Dedifferentiated amniotic fluid mesenchymal stem cell (primary cell): ENCODE measurements around the gene TMEM161B.
"Not testable (repeated sequence)": the region's sequence is repeated elsewhere in the genome, so short reads cannot be mapped to it uniquely, and the experiment has no call there.

ENCODE experiments used
- DNase-seq: peaks from one replicate; pipeline ENCODE4 v3.0.0-alpha.2; 2016; ENCODE audit errors: extremely low spot score

Gene TMEM161B

DNA sequence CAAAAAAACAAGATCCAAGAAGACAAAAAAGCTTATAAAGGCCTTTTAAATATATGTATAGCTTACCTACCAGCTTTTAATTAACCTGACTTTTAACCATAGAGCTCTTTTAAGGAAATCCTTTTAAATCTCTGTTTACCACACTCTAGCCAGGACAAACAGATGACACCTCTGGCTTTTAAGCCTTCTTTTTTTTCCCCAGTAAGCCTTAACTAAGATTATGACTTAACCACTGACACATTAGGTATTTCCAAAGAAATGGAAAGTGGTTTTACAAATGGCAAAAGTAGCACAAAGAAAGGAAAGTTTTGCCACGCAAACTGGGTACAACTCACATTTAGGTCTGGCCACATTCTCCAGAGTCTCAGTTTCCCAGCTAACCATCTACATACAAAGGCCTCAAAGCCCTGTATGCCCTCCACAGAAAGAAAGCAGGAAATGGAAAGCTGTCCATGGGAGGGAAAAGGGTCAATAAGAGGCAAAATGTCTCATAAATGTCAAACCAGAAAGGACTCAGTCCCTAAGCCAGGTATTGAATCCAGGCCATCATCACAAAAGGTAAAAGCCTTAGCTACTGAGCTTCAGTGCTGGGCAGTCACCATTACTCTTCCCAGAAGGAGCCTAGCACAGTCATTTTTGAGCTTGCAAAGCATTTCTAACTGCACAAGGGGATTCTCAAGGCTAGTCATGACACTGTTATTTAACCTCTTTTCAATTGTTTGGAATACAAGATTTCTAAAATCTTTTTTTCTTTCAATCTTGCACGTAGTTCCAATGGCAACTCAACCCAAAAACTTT is 19.7 kb downstream of the TMEM161B start:
- DNase-seq, result no peak

DNA sequence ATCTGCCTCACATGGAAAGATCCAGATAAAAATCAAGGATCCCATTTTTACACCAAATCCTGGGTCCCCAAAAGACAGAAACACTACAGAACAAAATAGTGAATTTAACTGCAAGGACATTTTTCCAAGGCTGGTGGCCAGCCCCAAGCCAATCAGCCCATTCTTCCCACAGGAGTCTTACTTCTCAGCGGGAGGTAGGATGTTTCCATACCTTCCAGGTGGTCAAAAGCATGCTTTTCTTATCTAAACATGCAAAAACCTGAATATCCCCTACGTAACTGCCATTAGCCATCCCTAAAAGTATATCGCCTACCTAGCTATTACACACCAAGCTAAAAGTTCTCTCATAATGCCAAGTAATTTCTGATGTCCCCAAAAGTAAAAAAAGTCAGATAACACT is 20.6 kb downstream of the TMEM161B start:
- DNase-seq, result no peak

DNA sequence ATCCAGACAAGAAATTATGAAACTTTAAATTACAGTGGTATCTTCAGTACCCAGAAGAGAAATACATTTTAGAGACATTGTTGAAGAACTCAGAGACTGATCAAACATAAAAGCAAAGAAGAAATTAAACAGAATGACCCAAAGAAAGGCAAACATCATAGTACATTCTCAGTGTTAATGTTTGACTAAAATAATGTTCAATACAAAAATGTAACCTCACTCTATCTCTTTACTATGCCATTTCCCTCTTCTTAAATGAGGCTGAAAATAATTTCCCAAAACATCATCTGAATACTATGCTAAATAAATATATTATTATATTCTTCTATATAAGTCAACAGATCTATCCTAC is 22.8 kb downstream of the TMEM161B start:
- no peak for DNase-seq

DNA sequence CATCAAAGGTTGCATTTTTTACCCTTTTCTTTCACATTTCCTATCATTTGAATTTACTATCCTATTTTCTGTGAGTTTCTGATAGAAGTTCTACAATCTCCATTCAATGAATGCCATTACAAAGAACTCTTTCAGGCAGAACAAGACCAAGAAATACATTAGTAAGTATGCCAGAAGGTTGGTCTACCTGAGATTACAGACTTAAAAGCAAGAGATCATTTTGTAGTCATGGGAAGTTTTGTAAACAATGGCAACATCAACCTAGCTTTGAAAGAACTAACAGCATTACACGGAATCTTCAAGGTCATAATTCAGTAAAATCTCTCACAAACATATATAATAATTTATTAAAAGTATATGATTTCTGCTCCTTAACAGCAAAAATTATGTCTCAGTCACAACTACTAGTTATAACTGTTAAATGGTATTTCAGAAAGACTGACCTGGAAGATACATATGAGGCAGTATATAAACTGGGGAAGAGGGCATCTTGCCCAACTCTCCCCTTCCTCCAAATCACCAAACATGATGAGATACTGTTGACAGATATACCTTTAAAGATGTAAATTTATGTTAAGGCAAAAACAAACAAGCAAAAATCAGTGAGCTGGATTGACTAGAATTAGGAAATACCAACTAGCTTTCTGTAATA is 23.3 kb downstream of the TMEM161B start:
- no peak for DNase-seq

DNA sequence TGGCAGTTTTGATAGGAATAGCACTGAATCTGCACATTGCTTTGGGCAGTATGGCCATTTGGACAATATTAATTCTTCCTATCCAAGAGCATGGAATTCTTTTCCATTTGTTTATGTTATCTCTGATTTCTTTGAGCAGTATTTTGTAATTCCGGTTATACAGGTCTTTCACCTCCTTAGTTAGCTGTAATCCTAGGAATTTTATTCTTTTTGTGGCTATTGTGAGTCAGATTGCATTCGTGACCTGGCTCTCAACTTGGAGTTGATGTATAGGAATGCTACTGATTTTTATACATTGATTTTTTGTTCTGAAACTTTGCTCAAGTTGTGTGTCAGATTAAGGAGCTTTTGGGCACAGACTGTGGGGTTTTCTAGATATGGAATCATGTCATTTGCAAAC is 24.0 kb downstream of the TMEM161B start:
- DNase-seq, result no peak

DNA sequence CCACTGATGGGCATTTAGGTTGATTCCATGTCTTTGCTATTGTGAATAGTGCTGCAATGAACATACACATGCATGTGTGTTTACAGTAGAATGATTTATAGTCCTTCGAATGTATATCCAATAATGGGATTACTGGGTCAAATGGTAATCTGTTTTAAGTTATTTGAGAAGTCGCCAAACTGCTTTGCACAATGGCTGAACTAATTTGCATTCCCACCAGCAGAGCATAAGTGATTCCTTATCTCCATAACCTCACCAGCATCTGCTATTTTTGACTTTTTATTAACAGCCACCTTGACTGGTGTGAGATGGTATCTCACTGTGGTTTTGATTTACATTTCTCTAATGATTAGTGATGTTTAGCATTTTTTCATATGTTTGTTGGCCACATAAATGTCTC is 25.2 kb downstream of the TMEM161B start:
- not testable (repeated sequence) for DNase-seq

DNA sequence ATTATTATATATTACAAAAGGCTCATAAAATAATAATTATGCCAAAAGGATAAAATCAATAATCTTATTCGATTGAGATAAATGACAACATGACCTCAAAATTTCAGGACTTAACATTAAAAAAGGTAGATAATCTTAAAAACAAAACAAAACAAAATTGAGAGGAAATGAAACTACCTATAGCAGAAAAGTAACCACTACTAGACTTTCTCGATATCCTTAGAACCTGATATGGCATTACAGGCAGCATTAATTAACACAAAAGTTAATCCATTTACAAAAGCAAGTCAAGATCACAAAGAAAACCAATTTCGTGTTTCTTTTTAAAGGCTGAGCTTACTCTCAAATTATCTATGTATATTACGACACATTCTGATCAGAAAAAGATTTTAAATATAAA is 29.9 kb downstream of the TMEM161B start:
- DNase-seq, result no peak

DNA sequence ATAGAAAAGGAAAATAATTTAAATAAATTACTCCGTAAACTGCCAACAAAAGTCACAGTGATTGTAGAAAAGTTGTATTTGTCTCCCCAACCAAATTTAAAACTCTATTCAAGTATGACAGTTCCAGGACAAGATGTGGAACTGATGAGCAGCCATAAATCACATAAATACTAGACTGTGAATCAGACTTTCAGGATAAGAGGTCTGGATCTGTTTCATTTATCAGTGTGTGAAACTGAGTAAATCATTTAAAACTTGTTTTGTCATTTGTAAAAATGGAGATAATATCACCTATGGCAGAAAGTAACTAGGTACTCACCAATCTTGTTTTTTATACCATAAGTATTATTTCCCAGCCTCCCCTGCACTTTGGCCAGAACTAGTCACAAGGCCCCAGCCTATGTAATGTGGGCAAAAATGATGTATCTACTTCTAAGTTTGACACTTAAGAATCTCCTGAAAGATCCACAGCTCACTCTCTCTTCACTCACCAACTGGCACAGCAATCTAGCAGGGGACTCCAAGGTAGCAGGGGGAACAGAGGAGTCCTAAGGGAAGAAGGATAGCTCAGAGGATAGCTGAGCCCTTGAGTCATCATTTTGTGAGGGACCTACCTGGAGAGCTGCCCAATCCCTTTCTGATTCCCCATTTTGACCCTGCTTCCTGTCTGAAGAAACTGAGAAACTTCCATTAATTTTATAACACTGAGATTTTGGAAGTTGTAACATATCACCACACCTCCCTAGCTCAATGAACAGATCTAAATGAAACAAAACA is 31.6 kb downstream of the TMEM161B start:
- no peak for DNase-seq

DNA sequence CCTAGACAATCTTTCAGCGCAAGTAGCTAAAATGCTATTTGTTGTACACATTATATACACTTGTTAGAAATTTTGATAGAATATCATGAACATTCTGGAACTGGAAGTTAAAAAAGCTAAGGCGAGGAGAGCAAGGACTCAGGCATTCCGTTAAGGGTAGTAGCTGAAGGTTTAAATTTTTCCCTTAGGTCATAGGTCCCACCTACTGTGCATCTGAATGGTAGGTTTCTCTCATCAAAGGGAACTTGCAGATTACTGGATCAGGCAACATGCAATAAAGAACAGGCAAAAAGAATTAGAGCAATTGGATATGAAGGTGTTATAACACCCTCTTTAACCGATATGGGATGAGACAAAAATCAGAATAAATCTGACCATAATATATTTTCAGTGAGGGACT is 32.8 kb downstream of the TMEM161B start:
- DNase-seq, result no peak

DNA sequence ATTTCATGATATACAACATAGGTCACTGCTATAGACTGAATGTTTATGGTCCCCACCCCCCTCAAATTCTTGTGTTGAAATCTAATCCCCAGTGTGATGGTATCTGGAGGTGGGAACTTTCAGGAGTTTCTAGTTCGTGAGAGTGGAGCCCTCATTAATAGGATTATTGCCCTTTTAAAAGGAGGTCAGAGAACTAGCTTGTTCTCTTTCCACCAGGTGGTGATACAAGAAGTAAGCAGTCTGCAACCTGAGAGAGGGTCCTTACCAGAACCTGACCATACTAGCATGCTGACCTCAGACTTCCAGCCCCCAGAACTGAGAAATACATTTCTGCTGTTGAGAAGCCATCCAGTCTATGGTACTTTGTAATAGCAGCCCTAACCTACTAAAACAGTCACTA is 33.3 kb downstream of the TMEM161B start:
- DNase-seq, result no peak

DNA sequence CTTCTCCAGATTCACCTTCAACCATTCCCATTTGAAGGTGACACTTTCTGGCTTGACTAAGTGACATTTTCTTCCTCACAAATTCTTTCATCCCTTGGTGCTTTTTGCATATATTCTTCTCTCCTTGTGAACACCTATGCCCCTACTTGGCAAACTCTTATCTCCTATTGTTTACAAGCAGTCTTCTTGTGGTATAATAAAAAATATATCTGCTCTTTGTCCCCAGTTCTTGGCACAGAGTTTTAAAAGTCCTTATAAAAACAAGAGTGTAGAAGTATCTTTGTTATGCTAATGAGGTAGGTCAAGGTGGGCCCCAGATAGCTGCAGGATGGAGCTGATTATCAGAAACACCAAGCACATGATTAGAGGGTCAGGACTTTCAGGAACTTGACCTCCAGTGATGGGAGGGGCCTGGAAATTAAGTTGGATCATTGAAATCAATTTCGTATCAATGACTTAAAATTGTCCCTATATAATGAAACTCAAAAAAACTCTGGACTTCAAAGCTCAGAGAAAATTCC is 38.0 kb downstream of the TMEM161B start:
- DNase-seq, result no peak

DNA sequence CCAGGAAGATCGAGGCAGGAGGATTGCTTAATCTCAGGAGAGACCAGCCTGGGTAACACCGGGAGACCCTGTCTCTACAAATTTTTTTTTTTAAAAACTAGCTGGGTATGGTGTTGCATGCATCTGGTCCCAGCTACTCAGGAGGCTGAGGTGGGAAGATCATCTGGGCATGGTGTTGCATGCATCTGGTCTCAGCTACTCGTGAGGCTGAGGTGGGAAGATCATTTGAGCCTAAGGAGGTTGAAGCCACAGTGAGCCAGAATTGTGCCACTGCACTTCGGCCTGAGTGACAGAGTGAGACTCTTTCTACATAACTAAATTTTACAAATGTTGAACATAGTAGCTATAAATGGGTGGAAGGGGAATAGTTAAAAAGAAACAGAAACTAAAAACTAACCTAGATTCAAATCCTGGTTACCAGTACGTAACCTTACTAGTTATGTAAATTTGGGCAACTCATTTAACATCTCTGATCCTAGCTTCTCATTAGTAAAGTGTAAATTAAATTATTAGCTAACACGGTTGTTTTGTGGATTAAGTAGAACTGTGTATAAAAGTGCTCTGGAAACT is 41.7 kb downstream of the TMEM161B start:
- no peak for DNase-seq

DNA sequence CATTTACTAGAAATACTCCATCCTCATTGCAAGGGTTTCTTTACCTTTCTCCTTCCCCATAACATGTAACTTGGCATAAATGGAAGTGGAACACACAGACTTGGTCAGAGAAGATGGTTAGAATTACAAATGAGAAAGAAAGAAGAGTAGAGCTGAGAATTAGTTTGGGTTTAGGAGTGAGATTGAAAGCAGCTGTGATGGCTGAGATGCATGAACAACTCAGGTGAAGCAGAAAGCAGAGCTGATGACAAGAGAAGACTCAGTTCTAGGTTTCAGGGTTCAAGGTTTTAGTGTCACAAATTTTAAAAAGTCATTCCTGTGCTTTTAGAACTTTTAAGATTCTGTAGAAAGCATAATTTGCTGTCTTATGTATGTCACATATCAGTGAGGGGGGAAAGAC is 54.0 kb downstream of the TMEM161B start:
- DNase-seq, result no peak

DNA sequence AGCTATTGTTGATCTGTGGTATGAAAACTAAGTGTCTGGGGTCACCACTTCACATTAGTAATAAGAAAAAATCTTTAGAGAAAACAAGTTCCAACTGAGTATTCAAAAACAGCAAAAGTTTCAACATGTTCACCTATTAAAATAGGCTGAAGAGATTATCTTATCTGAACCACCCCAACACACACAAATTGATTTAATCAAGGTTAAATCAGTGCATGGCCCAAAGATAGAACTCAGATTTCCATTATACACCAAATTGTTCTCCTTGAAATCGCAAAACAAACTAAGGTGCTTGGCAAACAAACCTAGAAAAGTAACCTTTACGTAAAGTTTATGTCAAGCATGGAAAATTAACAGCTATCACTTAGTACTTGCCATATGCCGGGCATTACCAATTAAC is 61.1 kb downstream of the TMEM161B start:
- no peak for DNase-seq

DNA sequence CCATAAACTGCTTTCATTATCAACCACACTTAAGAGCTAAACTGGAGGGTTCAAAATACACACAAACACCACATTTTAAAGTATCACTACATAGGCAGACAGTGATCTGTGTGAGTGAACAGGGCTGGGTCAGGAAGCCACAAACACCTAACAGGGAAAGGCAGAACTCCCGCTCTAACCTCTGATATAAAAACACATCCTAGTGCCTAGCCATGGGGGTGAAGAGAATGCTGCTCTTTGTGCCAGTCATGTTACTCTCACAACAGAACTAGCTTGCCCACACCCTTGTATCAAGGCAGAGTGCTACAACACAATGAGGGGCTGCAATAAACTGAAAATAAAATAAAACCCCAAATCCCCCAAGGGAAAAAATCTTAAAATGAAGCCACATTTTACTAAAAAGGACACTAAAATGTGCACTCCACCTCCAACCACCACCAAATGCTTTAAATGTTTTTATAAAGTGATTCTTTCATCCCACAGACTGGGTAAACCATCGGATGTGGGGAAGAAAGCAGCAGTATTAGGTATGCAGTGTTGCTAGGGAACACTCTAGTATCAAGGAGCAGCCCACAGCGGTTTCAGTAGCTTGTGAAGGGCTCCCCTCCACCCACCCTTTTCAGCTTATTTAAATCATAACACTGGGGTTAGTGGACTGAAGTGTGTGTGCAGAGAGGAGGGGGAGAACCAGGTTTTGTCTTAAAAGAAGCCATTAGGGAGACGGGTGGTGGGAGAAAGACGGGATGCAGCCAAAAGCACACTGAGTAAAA is 64.5 kb downstream of the TMEM161B start:
- DNase-seq, result no peak

DNA sequence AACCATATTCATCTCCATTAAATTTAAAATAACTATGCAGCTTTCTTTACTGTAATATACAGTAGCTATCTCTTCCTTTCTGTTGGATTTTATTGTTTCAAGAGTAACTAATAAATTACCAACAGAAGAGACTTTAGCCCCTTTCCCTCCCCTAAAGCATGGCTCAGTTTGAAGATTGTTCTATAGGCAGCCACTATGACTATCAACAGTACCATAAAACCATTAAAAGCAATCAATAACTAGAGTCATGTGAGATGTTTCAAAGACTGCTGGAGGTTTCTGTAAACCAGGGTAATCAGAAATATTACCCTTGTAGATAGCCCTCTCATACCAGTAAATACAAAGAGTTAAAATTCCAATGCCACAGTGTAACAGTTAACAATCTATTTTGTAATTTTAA is 73.0 kb downstream of the TMEM161B start:
- DNase-seq, result no peak

DNA sequence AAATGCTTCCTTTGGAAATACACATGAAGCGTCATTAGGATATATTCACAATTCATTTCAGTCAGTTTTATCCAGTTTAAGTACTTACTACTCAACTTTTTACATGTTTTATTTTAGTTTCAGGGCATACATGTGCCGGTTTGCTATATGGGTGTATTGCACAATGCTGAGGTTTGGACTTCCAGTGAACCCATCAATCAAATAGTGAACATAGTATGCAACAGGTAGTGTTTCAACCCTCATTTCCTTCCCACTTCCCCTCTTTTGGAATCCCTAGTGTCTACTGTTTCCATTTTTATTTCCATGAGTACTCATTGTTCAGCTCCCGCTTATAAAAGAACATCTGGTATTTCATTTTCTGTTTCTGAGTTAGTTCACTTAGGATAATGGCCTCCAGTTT is 74.7 kb downstream of the TMEM161B start:
- no peak for DNase-seq

DNA sequence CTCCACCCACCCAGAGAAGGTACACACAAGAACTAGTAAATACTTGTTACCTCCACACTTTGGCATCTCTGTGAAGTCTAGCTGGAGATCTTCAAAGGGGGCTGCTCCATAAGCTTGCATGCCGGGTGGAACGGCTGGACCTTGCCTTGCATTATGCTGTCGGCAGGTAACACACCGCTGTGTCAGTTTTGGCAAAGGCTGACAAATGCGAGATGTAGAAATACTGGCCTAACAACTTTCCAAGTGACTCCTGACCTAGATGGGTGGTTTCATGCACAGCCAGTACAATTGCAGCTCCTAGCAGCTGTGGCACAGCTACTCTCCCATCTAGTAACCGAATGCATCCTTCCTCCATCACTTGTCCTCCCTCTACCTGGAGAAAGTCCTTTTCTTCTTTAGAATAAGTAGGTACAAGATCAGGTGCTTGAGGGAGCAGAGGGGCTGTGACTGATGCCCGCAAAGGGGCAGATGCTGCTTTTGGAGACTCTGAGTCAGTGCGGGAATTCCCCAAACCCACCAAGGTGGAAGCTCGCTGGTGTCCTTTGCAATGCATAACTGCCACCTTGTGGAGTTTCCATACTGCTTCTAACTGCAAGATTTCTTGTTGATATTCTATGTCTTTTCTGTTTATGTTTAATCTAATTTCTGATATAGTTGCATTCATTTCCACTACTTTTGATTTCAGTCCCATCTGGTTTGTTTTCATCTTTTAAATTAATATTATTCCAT is 78.4 kb downstream of the TMEM161B start:
- DNase-seq, result no peak

DNA sequence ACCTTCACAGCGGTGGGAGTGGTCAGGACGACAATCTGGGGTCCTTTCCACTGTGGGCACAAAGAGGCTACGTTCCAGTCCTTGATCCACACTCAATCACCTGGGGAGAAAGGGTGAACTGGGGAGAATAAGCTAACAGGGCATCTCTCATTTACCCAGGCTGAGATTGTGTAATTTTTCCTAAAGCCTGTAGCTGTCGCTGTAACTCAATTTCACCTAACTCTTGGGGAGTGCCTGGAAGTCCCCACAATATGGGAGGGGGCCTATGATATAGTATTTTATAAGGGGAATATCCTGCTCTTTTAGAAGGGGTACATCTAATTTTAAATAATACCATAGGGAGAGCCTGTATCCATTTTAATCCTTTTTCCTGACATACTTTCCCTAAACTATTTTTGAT is 79.2 kb downstream of the TMEM161B start:
- not testable (repeated sequence) for DNase-seq

DNA sequence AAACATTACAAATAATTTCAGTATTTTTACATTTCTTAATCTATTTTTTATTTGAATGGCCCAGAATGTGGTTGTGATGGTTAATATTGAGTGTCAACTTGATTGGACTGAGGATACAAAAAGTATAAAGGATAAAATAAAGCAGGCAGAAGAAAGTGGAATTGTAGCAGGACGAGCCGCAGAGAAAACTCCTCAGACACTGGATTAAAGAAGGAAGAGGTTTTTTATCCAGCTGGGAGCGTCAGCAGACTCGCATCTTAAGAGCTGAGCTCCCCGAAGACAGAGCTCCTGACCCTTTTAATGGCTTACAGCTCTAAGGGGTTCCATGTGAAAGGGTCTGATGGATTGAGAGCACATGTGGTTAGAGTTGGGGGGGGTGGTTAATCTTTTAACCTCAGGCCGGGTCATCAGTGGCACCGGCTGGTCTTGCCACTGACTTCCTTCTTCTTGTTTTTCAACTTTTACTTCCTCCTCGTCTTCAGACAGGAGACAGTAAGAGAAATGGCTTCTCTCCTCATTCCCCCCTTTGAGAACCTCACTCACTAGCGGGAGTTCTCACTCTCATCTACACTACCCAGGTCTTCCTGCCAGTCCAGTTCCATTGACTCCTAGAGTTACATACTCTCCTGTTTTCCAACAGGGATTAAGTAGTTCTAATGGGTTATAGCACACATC is 80.0 kb downstream of the TMEM161B start:
- no peak for DNase-seq
